Measurements from ENCODE around the gene PRLH. TPM values are rescaled to one million over a fixed set of nuclear protein-coding genes. Genes with fewer than 3 reads are reported as not detected.

PRLH gene
- polyA plus RNA-seq, 4 donors = not detected

GRCh38 chr2:237527766-237528165 is 38.6 kb upstream of the PRLH start:
- no peak for FAIRE-seq
- Histone ChIP-seq H3K9me3 (ENCODE audit: control insufficient read depth in 2 of 2, insufficient read depth in 1 of 2, low read depth in 1 of 2, low read length in 1 of 2) (no peaks in the 10 kb centered on the region), H3K27me3 (ENCODE audit: control insufficient read depth in 3 of 3, insufficient read depth in 3 of 3, low read length in 3 of 3) (no peaks in the 10 kb centered on the region), H3K4me3 (ENCODE audit: low read depth in 1 of 3, low read length in 3 of 3) (no peak overlapping the region), H3K36me3 (ENCODE audit: control insufficient read depth in 3 of 3, insufficient read depth in 2 of 3, low read depth in 1 of 3, low read length in 3 of 3) (no peaks in the 10 kb centered on the region), H3K27ac (ENCODE audit: low read depth in 1 of 3, low read length in 2 of 3) (no peak overlapping the region), H3K4me1 (ENCODE audit: control insufficient read depth in 3 of 3, insufficient read depth in 2 of 3, low read depth in 1 of 3, low read length in 2 of 3) (peaks cover 0 to 4% (median 0%) of the 10 kb centered on the region in 3 donors)
- WGBS, 3 donors = 94 to 97% (median 96%) methylated on average over 5 of the region's 5 CpGs
- no peak for DNase-seq

- peak overlapping the region in 1 of 3 donors; percentile 8 for H3K27ac ChIP-seq (ENCODE audit: low read depth in 1 of 3, low read length in 2 of 3)
- H3K4me3 ChIP-seq (ENCODE audit: low read depth in 1 of 3, low read length in 3 of 3) = no peak overlapping the region
- H3K4me1 ChIP-seq (ENCODE audit: control insufficient read depth in 3 of 3, insufficient read depth in 2 of 3, low read depth in 1 of 3, low read length in 2 of 3) = peaks cover 0 to 4% (median 0%) of the 10 kb centered on the region in 3 donors
- H3K36me3 ChIP-seq (ENCODE audit: control insufficient read depth in 3 of 3, insufficient read depth in 2 of 3, low read depth in 1 of 3, low read length in 3 of 3) = no peaks in the 10 kb centered on the region
- WGBS, 3 donors = 84 to 93% (median 88%) methylated on average over 19 of the region's 19 CpGs
- no peaks in the 10 kb centered on the region for H3K9me3 ChIP-seq (ENCODE audit: control insufficient read depth in 2 of 2, insufficient read depth in 1 of 2, low read depth in 1 of 2, low read length in 1 of 2)
- FAIRE-seq (no peak), DNase-seq (no peak)
- peaks cover 0 to 2% (median 0%) of the 10 kb centered on the region in 3 donors for H3K27me3 ChIP-seq (ENCODE audit: control insufficient read depth in 3 of 3, insufficient read depth in 3 of 3, low read length in 3 of 3)
Measured at GRCh38 chr2:237529452-237530402, 36.6 kb upstream of the PRLH start.

DNA sequence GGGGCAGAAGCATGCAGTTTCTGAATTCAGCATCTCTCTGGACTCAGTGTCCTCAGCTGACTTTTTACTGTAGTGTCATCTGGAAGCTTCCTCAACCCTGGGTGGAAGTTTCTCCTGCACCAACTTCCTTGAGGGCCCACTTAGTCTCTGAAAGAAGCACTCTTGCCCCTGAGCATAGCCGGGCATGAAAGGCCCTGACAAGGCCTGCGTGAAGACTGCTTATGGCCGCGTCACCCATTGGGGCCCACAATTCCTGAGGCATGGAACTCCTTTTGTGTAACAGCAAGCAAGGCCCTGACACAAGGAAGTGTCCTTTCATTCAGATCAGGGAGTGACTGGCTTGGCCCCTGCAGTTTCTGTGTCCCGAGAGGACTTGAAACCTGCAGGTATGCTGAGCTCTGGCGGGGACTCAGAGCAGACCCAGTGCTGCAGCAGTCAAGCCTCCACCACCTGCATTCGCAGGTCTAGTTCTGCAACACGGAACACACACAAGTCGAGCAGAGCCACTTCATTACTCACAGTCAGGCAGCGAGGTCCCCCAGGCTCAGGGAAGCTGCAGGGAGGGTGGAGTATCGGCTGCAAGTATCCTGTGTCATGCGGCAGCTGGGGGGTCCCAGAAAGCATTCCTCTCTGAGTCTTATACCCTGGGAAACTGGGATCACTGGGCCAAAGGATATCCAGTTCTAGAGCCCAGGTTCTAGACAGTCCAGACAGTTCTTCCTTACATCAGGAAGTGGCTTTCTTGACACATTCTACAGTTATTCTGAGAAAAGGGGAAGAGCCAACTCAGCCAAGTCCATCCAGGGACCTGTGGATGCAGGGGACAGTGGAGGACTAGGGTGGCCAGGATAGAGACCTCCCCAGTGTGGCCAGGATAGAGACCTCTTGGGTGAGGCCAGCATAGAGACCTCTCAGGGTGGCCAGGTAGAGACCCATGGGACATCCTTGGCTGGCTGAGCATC is 35.6 kb upstream of the PRLH start:
- no peak overlapping the region for H3K4me3 ChIP-seq (ENCODE audit: low read depth in 1 of 3, low read length in 3 of 3)
- DNase-seq = no peak
- no peaks in the 10 kb centered on the region for H3K4me1 ChIP-seq (ENCODE audit: control insufficient read depth in 3 of 3, insufficient read depth in 2 of 3, low read depth in 1 of 3, low read length in 2 of 3)
- H3K27me3 ChIP-seq (ENCODE audit: control insufficient read depth in 3 of 3, insufficient read depth in 3 of 3, low read length in 3 of 3) = peaks cover 0 to 2% (median 0%) of the 10 kb centered on the region in 3 donors
- no peaks in the 10 kb centered on the region for H3K36me3 ChIP-seq (ENCODE audit: control insufficient read depth in 3 of 3, insufficient read depth in 2 of 3, low read depth in 1 of 3, low read length in 3 of 3)
- 90 to 97% (median 90%) methylated on average over 12 of the region's 12 CpGs for WGBS, 3 donors
- H3K9me3 ChIP-seq (ENCODE audit: control insufficient read depth in 2 of 2, insufficient read depth in 1 of 2, low read depth in 1 of 2, low read length in 1 of 2) = no peaks in the 10 kb centered on the region
- FAIRE-seq = no peak
- peak overlapping the region in 1 of 3 donors; percentile 17 for H3K27ac ChIP-seq (ENCODE audit: low read depth in 1 of 3, low read length in 2 of 3)

- 72 to 91% (median 82%) methylated on average over 11 of the region's 11 CpGs for WGBS, 3 donors
- Histone ChIP-seq H3K9me3 (ENCODE audit: control insufficient read depth in 2 of 2, insufficient read depth in 1 of 2, low read depth in 1 of 2, low read length in 1 of 2) (no peaks in the 10 kb centered on the region), H3K27ac (ENCODE audit: low read depth in 1 of 3, low read length in 2 of 3) (no peak overlapping the region), H3K27me3 (ENCODE audit: control insufficient read depth in 3 of 3, insufficient read depth in 3 of 3, low read length in 3 of 3) (peaks cover 0 to 2% (median 0%) of the 10 kb centered on the region in 3 donors), H3K4me3 (ENCODE audit: low read depth in 1 of 3, low read length in 3 of 3) (no peak overlapping the region), H3K36me3 (ENCODE audit: control insufficient read depth in 3 of 3, insufficient read depth in 2 of 3, low read depth in 1 of 3, low read length in 3 of 3) (no peaks in the 10 kb centered on the region), H3K4me1 (ENCODE audit: control insufficient read depth in 3 of 3, insufficient read depth in 2 of 3, low read depth in 1 of 3, low read length in 2 of 3) (no peaks in the 10 kb centered on the region)
- no peak for FAIRE-seq
- DNase-seq = no peak
Measured at GRCh38 chr2:237532160-237532559, 34.2 kb upstream of the PRLH start.

DNA sequence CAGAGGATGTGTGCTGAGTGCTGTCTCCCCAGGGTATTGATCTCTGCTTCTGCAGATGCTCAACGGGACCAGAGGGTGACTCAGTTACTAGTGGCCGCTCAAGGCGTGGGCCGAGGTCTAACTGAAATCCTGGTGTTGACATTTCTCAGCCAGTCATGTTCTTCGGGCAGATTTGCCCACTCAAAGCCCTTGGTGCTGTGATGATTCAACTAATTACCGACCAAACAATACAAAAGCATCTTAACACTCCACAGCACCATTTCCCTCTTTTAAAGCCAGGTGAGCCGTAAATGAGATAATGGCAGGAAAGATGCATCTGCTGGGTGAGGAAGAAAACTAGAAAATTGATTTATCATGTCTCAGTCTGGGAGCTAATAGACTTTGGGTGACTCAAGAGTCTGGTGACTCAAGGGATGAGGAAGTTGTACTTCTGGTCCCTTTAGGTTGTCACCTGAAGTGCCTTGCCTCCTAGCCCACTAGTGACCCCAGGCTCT is 32.7 kb upstream of the PRLH start:
- no peak for DNase-seq
- Histone ChIP-seq H3K36me3 (ENCODE audit: control insufficient read depth in 3 of 3, insufficient read depth in 2 of 3, low read depth in 1 of 3, low read length in 3 of 3) (no peaks in the 10 kb centered on the region), H3K4me3 (ENCODE audit: low read depth in 1 of 3, low read length in 3 of 3) (no peak overlapping the region), H3K27me3 (ENCODE audit: control insufficient read depth in 3 of 3, insufficient read depth in 3 of 3, low read length in 3 of 3) (peaks cover 0 to 6% (median 0%) of the 10 kb centered on the region in 3 donors), H3K27ac (ENCODE audit: low read depth in 1 of 3, low read length in 2 of 3) (no peak overlapping the region), H3K9me3 (ENCODE audit: control insufficient read depth in 2 of 2, insufficient read depth in 1 of 2, low read depth in 1 of 2, low read length in 1 of 2) (no peaks in the 10 kb centered on the region), H3K4me1 (ENCODE audit: control insufficient read depth in 3 of 3, insufficient read depth in 2 of 3, low read depth in 1 of 3, low read length in 2 of 3) (no peaks in the 10 kb centered on the region)
- no peak for FAIRE-seq
- whole genome bisulfite sequencing, 3 donors = 79 to 82% (median 81%) methylated on average over 7 of the region's 7 CpGs

- DNase-seq = no peak
- no peak for FAIRE-seq
- Histone ChIP-seq H3K27me3 (ENCODE audit: control insufficient read depth in 3 of 3, insufficient read depth in 3 of 3, low read length in 3 of 3) (peaks cover 0 to 6% (median 0%) of the 10 kb centered on the region in 3 donors), H3K36me3 (ENCODE audit: control insufficient read depth in 3 of 3, insufficient read depth in 2 of 3, low read depth in 1 of 3, low read length in 3 of 3) (no peaks in the 10 kb centered on the region), H3K9me3 (ENCODE audit: control insufficient read depth in 2 of 2, insufficient read depth in 1 of 2, low read depth in 1 of 2, low read length in 1 of 2) (no peaks in the 10 kb centered on the region), H3K4me3 (ENCODE audit: low read depth in 1 of 3, low read length in 3 of 3) (no peak overlapping the region), H3K27ac (ENCODE audit: low read depth in 1 of 3, low read length in 2 of 3) (no peak overlapping the region), H3K4me1 (ENCODE audit: control insufficient read depth in 3 of 3, insufficient read depth in 2 of 3, low read depth in 1 of 3, low read length in 2 of 3) (no peaks in the 10 kb centered on the region)
- WGBS, 3 donors = 93 to 98% (median 95%) methylated on average over 1 of the region's 1 CpG
Measured at GRCh38 chr2:237534380-237534779, 32.0 kb upstream of the PRLH start.

- Histone ChIP-seq H3K9me3 (ENCODE audit: control insufficient read depth in 2 of 2, insufficient read depth in 1 of 2, low read depth in 1 of 2, low read length in 1 of 2) (no peaks in the 10 kb centered on the region), H3K36me3 (ENCODE audit: control insufficient read depth in 3 of 3, insufficient read depth in 2 of 3, low read depth in 1 of 3, low read length in 3 of 3) (no peaks in the 10 kb centered on the region), H3K27ac (ENCODE audit: low read depth in 1 of 3, low read length in 2 of 3) (no peak overlapping the region), H3K4me3 (ENCODE audit: low read depth in 1 of 3, low read length in 3 of 3) (no peak overlapping the region), H3K27me3 (ENCODE audit: control insufficient read depth in 3 of 3, insufficient read depth in 3 of 3, low read length in 3 of 3) (peaks cover 0 to 6% (median 0%) of the 10 kb centered on the region in 3 donors), H3K4me1 (ENCODE audit: control insufficient read depth in 3 of 3, insufficient read depth in 2 of 3, low read depth in 1 of 3, low read length in 2 of 3) (peaks cover 0 to 2% (median 1%) of the 10 kb centered on the region in 3 donors)
- FAIRE-seq = no peak
- WGBS, 3 donors = 75 to 88% (median 78%) methylated on average over 8 of the region's 8 CpGs
- no peak for DNase-seq
Measured at GRCh38 chr2:237535385-237536082, 30.8 kb upstream of the PRLH start.
